Fibroblast of pulmonary artery (primary cell): ENCODE measurements around the gene SLC25A48.

ENCODE experiments used
- DNase-seq: peaks from one replicate; pipeline ENCODE4 v3.0.0-alpha.2; 2010; ENCODE audit warnings: low read depth
- H3K4me3 ChIP-seq: replicated peaks from 2 replicates; pipeline ENCODE4 v1.5.1; 2011; ENCODE audit warnings: low read depth, mild to moderate bottlenecking, control low read depth, low read length, moderate library complexity
- CTCF ChIP-seq: IDR thresholded peaks from 2 replicates; pipeline ENCODE4 v1.5.1; 2011; ENCODE audit warnings: mild to moderate bottlenecking, control low read depth, low read length, inconsistent platforms; ENCODE audit errors: missing control alignments

SLC25A48 gene

DNA sequence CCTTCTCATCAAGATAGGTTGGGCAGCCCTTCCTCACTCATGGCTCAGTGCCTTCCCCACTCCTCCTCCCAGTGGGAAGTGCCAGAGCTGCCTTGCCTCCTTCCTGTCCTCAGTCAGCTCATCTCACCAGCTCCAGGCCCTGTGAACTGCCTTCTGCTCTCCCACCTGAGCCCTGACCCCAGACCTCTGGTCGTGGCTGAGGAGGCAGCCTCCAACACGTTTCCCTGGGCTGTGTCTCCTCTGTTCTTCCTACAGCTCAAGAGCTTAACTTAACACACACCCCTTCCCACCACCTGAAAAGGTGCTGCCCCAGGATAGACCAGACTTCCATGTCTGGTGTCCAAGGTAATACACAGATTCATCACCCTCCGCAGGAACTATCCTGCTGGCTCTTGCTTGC is 40.0 kb downstream of the SLC25A48 start:
- TF ChIP-seq CTCF: no peak

GRCh38 chr5:135875567-135875966 is 41.1 kb downstream of the SLC25A48 start:
- no peak for DNase-seq
- TF ChIP-seq CTCF: no peak
- H3K4me3 ChIP-seq: no peak overlapping the region

More for the DNA sequence above, 40.0 kb downstream of the SLC25A48 start:
- DNase-seq: no peak
- H3K4me3 ChIP-seq: no peak overlapping the region

- no peak for DNase-seq
- TF ChIP-seq CTCF: no peak
These were observed 41.7 kb downstream of the SLC25A48 start for GRCh38 chr5:135876146-135876545.

GRCh38 chr5:135877570-135878155 is 43.2 kb downstream of the SLC25A48 start:
- no peak overlapping the region for H3K4me3 ChIP-seq
- no peak for DNase-seq
- TF ChIP-seq CTCF: no peak

More at GRCh38 chr5:135876146-135876545, 41.7 kb downstream of the SLC25A48 start:
- H3K4me3 ChIP-seq: no peak overlapping the region

DNA sequence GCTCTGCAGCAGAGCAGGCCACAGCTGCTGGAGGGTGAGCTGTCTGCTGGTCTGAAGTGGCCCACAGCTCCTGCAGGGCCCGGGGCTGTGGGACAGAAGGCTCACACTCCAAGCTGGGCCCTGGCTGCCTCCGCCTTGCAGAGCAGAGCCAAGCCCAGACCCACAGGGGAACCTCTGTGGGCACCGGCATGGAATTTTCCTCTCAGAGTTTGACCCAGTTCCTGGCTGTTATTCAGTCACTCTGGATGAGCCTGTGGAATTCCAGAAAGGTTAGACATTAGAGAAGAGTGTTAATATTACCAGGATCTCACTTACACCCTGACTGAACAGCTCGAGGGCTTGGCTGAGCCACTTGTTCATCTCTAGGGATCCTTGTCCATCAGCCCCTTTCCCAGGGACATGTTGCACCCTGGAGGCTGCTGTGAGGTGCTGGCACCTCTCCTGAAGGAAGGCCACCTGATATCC is 43.7 kb downstream of the SLC25A48 start:
- no peak for TF ChIP-seq CTCF
- H3K4me3 ChIP-seq: no peak overlapping the region
- no peak for DNase-seq

GRCh38 chr5:135879591-135879990 is 45.1 kb downstream of the SLC25A48 start:
- no peak for TF ChIP-seq CTCF
- DNase-seq: no peak
- no peak overlapping the region for H3K4me3 ChIP-seq

- H3K4me3 ChIP-seq: no peak overlapping the region
- no peak for DNase-seq
- TF ChIP-seq CTCF: peak; percentile 30
These were observed 45.8 kb downstream of the SLC25A48 start for GRCh38 chr5:135880278-135880677.
